DOHH2 (cell line): Measurements from ENCODE around the gene POLDIP3.
A peak's percentile ranks its signal among the peaks of the same experiment; 100 is the strongest.
"Not testable (repeated sequence)": the region's sequence is repeated elsewhere in the genome, so short reads cannot be mapped to it uniquely, and the experiment has no call there.

Experiments
- H3F3A ChIP-seq: fragments of 200-600 bp; sonication (generic), shearing (Covaris generic); 2 replicates; pipeline ENCODE4 v1.6.0; 2016; ENCODE audit warnings: antibody characterized with exemption, mild to moderate bottlenecking; ENCODE audit not compliant: control insufficient read depth, insufficient read depth
- H3K27ac ChIP-seq: fragments of 200-600 bp; sonication (generic); 2 replicates; pipeline ENCODE4 v1.5.1; 2014; ENCODE audit warnings: low read depth, mild to moderate bottlenecking, low read length, moderate library complexity
- H3K27me3 ChIP-seq: fragments of 200-600 bp; sonication (generic); 2 replicates; pipeline ENCODE4 v1.6.1; 2014; ENCODE audit warnings: mild to moderate bottlenecking, low read length, mixed read lengths; ENCODE audit not compliant: control insufficient read depth
- H3K36me3 ChIP-seq: fragments of 200-600 bp; sonication (generic); 2 replicates; pipeline ENCODE4 v1.6.1; 2014; ENCODE audit warnings: mild to moderate bottlenecking, low read length, moderate library complexity, mixed read lengths; ENCODE audit not compliant: control insufficient read depth
- H3K4me1 ChIP-seq: fragments of 200-600 bp; sonication (generic); 2 replicates; pipeline ENCODE4 v1.6.1; 2014; ENCODE audit warnings: mild to moderate bottlenecking, low read length, mixed read lengths; ENCODE audit not compliant: control insufficient read depth
- H3K4me2 ChIP-seq: fragments of 200-600 bp; sonication (generic); 2 replicates; pipeline ENCODE4 v1.6.0; 2014; ENCODE audit warnings: mild to moderate bottlenecking, low read length, moderate library complexity
- H3K4me3 ChIP-seq: fragments of 200-600 bp; sonication (generic); 2 replicates; pipeline ENCODE4 v1.5.1; 2014; ENCODE audit warnings: mild to moderate bottlenecking, low read length, mixed read lengths
- H3K79me2 ChIP-seq: fragments of 200-600 bp; sonication (generic); 2 replicates; pipeline ENCODE4 v1.6.1; 2014; ENCODE audit warnings: mild to moderate bottlenecking, low read length, mixed read lengths; ENCODE audit not compliant: control insufficient read depth
- H3K9me2 ChIP-seq: fragments of 200-600 bp; sonication (generic); replicated peaks from 2 replicates; pipeline ENCODE4 v1.6.1; 2014; ENCODE audit warnings: mild to moderate bottlenecking, low read length, mixed read lengths; ENCODE audit not compliant: control insufficient read depth
- H3K9me3 ChIP-seq: fragments of 200-600 bp; sonication (generic); 2 replicates; pipeline ENCODE4 v1.6.1; 2014; ENCODE audit warnings: antibody characterized with exemption, low read length, mixed read lengths; ENCODE audit not compliant: control insufficient read depth, insufficient read depth
- H4K20me1 ChIP-seq: fragments of 200-600 bp; sonication (generic); 2 replicates; pipeline ENCODE4 v1.6.0; 2014; ENCODE audit warnings: low read depth, mild to moderate bottlenecking, antibody characterized with exemption, low read length, moderate library complexity; ENCODE audit not compliant: control insufficient read depth, insufficient read depth
- CTCF ChIP-seq: fragments of 200-600 bp; sonication (generic); IDR thresholded peaks from one replicate; pipeline ENCODE4 v1.5.1; 2014; ENCODE audit warnings: antibody characterized with exemption, mild to moderate bottlenecking, low read depth, low read length; ENCODE audit not compliant: poor library complexity, severe bottlenecking
- EZH2phosphoT487 ChIP-seq: fragments of 200-600 bp; sonication (generic); IDR thresholded peaks from 2 replicates; pipeline ENCODE4 v1.6.1; 2017; ENCODE audit warnings: borderline replicate concordance, mild to moderate bottlenecking, antibody characterized with exemption, low read length, moderate library complexity, mixed read lengths

POLDIP3 gene

GRCh38 chr22:42584364-42584940 is 30.2 kb downstream of the POLDIP3 start:
- no peaks in the 10 kb centered on the region for H3K9me2 ChIP-seq
- peaks cover 77% of the 10 kb centered on the region for H3K36me3 ChIP-seq
- no peaks in the 10 kb centered on the region for H3K9me3 ChIP-seq
- peaks cover 15% of the 10 kb centered on the region for H3F3A ChIP-seq
- no peak overlapping the region for H3K4me3 ChIP-seq
- H4K20me1 ChIP-seq, result no peaks in the 10 kb centered on the region
- H3K4me1 ChIP-seq, result peaks cover 36% of the 10 kb centered on the region
- no peak overlapping the region for H3K4me2 ChIP-seq
- no peak overlapping the region for H3K27ac ChIP-seq
- TF ChIP-seq EZH2phosphoT487, result no peak
- no peak for TF ChIP-seq CTCF
- no peaks in the 10 kb centered on the region for H3K27me3 ChIP-seq
- H3K79me2 ChIP-seq, result peaks cover 35% of the 10 kb centered on the region

GRCh38 chr22:42582987-42583386 is 31.7 kb downstream of the POLDIP3 start:
- Histone ChIP-seq H3K36me3 (peaks cover 82% of the 10 kb centered on the region), H3K27ac (peak overlapping the region; percentile 79), H3K4me3 (peak overlapping the region; percentile 83; the same call in 1 of the 2 replicates)

DNA sequence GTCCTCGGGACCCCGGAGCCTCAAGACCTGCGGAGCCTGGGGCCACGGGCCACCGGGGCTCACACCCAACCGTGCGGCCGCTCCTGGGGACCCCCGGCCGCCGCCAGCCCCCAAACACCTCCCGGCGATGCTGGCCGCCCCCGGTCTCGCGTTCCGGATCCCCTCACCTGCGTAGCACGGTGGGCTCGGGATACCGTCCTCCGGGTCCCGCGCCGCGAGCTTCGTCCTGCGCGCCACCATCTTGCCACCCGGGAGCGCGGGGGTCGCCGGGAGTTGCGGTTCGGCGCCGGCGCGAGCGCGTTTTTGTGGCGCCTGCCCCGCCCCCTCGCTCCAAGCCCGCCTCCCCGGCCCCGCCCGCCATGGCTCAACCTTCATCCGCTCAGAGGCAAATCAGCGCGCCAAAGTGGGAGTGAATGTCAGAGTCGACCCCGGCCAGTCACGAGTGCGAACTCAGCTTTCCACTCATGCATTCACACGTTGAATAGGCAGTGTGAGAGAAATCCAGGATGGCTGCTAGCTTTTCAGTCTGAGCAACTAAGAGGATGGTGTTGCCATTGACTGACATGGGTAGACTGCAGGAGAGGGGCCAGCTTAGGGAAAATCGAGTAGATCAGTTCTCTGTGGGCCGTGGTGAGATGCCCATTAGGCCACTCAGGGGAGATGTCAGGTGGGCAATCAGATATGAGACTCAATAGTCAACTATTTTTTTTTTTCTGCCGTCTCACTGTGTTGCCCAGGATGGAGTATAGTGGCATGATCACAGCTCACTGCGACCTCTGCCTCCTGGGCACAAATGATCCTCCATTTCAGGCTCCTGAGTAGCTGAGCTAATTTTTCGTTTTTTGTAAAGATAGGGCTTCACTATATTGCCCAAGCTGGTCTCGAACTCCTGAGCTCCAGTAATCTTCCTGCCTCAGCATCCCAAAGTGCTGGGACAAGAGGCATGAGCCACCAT is 32.6 kb downstream of the POLDIP3 start:
- peaks cover 15% of the 10 kb centered on the region for H3F3A ChIP-seq
- TF ChIP-seq CTCF, result no peak
- no peaks in the 10 kb centered on the region for H4K20me1 ChIP-seq
- H3K4me1 ChIP-seq, result peaks cover 20% of the 10 kb centered on the region
- H3K79me2 ChIP-seq, result peaks cover 50% of the 10 kb centered on the region
- no peaks in the 10 kb centered on the region for H3K27me3 ChIP-seq
- peaks cover 83% of the 10 kb centered on the region for H3K36me3 ChIP-seq
- no peaks in the 10 kb centered on the region for H3K9me3 ChIP-seq
- H3K4me3 ChIP-seq, result peak overlapping the region; percentile 83
- H3K27ac ChIP-seq, result peak overlapping the region; percentile 79
- H3K4me2 ChIP-seq, result peak overlapping the region; percentile 79
- no peaks in the 10 kb centered on the region for H3K9me2 ChIP-seq

More at GRCh38 chr22:42582987-42583386, 31.7 kb downstream of the POLDIP3 start:
- Histone ChIP-seq H3K4me1 (peaks cover 26% of the 10 kb centered on the region), H4K20me1 (no peaks in the 10 kb centered on the region), H3K9me2 (no peaks in the 10 kb centered on the region), H3K4me2 (peak overlapping the region; percentile 79), H3K79me2 (peaks cover 45% of the 10 kb centered on the region), H3K27me3 (no peaks in the 10 kb centered on the region), H3F3A (peaks cover 15% of the 10 kb centered on the region), H3K9me3 (no peaks in the 10 kb centered on the region)
- TF ChIP-seq EZH2phosphoT487 (no peak), CTCF (no peak)

- Histone ChIP-seq H3K79me2 (peaks cover 50% of the 10 kb centered on the region), H3K4me2 (peak overlapping the region; percentile 80), H3K36me3 (peaks cover 77% of the 10 kb centered on the region), H3K4me3 (peak overlapping the region; percentile 83), H3K4me1 (peaks cover 20% of the 10 kb centered on the region), H3F3A (peaks cover 15% of the 10 kb centered on the region), H3K27ac (peak overlapping the region; percentile 79)
- not testable (repeated sequence) for H4K20me1 ChIP-seq, H3K27me3 ChIP-seq, H3K9me2 ChIP-seq, H3K9me3 ChIP-seq
Observed at GRCh38 chr22:42581194-42581761, 33.4 kb downstream of the POLDIP3 start.

DNA sequence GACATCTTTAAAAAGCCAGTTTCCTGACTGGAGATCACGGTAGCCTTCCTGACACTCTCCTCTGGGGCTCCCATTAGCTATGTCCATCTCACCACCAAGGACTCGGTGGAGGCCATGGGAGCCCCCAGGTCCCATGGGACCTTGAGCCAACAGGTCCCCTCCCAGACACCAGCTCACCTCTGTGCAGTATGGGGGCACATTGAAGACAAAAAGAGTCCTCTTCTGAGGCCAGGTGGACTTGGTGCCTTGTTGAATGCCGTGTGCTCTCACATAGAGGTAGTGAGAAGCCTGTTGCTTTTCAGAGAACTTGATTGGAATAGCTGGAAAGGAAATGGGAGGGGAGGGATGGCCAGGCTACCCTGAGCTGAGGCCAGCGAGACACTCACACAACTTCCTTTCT is 34.6 kb downstream of the POLDIP3 start:
- H3K27ac ChIP-seq, H3K9me2 ChIP-seq, H3K4me2 ChIP-seq, H4K20me1 ChIP-seq, H3K4me3 ChIP-seq, H3K27me3 ChIP-seq, H3K9me3 ChIP-seq: not testable (repeated sequence)
- Histone ChIP-seq H3F3A (peaks cover 15% of the 10 kb centered on the region), H3K79me2 (peaks cover 50% of the 10 kb centered on the region), H3K36me3 (peaks cover 65% of the 10 kb centered on the region), H3K4me1 (peaks cover 20% of the 10 kb centered on the region)
